ENCODE results near the gene BNIP5. TPM values are rescaled to one million over a fixed set of nuclear protein-coding genes. Genes with fewer than 3 reads are reported as not detected.

Gene BNIP5
- total RNA-seq, 1 experiment from 2014 or later = not detected

DNA sequence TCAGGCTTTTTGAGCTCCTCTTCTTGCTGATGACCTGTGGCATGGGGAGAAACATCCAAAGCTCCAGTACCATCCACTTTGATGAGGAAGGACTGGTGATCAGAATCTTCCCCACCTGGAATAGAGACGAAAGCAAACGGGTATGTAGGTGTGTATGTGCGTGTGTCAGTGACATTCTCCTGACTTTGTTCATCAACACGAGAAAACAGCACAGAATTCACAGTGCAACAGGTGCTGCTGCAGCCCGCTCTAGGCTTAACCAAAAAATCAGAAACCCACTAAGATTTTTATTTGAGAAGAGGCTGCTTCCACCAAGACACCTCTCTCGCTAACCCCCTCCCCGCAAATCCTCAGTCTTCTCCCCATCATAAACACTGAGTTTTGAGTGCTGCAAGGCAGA lies 8.1 kb downstream of the BNIP5 start (continued):
- no peak for TF ChIP-seq ELF4 (CRISPR knock-in tag; IDR thresholded peaks at IDR 0.05; ENCODE audit: low read depth)

DNA sequence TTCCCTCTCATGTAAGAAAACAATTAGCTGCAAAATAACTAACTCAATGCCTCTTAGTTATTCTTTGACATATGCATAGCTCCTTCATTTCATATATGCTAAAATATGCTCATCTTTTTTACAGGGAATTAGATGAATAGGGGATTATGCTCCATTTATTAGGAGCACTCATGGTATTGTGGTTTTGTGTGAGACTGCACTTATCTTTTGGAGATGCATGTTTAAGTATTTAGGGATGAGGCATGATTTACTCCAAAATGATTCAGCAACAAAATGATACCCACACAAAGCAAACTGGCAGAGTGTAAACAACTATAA lies 8.8 kb downstream of the BNIP5 start:
- CTCF ChIA-PET = interaction anchor here (0.7 to 4.9 kb wide), 4 partner anchors 13 to 37 kb away, joined by 3 to 47 read pairs (median 34); no protein-coding TSS in a partner anchor
- no peak for DNase-seq (ENCODE audit: low spot score)

More for the DNA sequence above, 8.8 kb downstream of the BNIP5 start:
- POLR2A ChIA-PET = no interaction called here
- no peaks in the 10 kb centered on the region for H3K9me3 Mint-ChIP-seq
- H3K27ac Mint-ChIP-seq = no peak overlapping the region
- no peak overlapping the region for H3K4me3 Mint-ChIP-seq
- ATAC-seq = no peak
- H3K4me1 Mint-ChIP-seq = peaks cover 21% of the 10 kb centered on the region
- H3K27me3 Mint-ChIP-seq (ENCODE audit: low read depth) = no peaks in the 10 kb centered on the region; the same call in 1 of the 2 replicates
- H3K36me3 Mint-ChIP-seq = no peaks in the 10 kb centered on the region
- no peak for TF ChIP-seq ZSCAN18 (CRISPR knock-in tag; IDR thresholded peaks at IDR 0.05)
- TF ChIP-seq, protein P1, sequence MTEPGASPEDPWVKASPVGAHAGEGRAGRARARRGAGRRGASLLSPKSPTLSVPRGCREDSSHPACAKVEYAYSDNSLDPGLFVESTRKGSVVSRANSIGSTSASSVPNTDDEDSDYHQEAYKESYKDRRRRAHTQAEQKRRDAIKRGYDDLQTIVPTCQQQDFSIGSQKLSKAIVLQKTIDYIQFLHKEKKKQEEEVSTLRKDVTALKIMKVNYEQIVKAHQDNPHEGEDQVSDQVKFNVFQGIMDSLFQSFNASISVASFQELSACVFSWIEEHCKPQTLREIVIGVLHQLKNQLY (CRISPR knock-in tag; IDR thresholded peaks at IDR 0.05) = no peak
- TF ChIP-seq SP1 (CRISPR knock-in tag; conservative IDR thresholded peaks at IDR 0.05) = no peak
- no peak for TF ChIP-seq NFYB (CRISPR knock-in tag; conservative IDR thresholded peaks at IDR 0.05; ENCODE audit: low read depth)
- no peak for TF ChIP-seq CDX4 (CRISPR knock-in tag; IDR thresholded peaks at IDR 0.05; ENCODE audit: borderline replicate concordance)
- TF ChIP-seq, protein P2, sequence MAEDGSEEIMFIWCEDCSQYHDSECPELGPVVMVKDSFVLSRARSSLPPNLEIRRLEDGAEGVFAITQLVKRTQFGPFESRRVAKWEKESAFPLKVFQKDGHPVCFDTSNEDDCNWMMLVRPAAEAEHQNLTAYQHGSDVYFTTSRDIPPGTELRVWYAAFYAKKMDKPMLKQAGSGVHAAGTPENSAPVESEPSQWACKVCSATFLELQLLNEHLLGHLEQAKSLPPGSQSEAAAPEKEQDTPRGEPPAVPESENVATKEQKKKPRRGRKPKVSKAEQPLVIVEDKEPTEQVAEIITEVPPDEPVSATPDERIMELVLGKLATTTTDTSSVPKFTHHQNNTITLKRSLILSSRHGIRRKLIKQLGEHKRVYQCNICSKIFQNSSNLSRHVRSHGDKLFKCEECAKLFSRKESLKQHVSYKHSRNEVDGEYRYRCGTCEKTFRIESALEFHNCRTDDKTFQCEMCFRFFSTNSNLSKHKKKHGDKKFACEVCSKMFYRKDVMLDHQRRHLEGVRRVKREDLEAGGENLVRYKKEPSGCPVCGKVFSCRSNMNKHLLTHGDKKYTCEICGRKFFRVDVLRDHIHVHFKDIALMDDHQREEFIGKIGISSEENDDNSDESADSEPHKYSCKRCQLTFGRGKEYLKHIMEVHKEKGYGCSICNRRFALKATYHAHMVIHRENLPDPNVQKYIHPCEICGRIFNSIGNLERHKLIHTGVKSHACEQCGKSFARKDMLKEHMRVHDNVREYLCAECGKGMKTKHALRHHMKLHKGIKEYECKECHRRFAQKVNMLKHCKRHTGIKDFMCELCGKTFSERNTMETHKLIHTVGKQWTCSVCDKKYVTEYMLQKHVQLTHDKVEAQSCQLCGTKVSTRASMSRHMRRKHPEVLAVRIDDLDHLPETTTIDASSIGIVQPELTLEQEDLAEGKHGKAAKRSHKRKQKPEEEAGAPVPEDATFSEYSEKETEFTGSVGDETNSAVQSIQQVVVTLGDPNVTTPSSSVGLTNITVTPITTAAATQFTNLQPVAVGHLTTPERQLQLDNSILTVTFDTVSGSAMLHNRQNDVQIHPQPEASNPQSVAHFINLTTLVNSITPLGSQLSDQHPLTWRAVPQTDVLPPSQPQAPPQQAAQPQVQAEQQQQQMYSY (CRISPR knock-in tag; IDR thresholded peaks at IDR 0.05) = no peak
- TF ChIP-seq, protein P3, sequence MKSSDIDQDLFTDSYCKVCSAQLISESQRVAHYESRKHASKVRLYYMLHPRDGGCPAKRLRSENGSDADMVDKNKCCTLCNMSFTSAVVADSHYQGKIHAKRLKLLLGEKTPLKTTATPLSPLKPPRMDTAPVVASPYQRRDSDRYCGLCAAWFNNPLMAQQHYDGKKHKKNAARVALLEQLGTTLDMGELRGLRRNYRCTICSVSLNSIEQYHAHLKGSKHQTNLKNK (CRISPR knock-in tag; IDR thresholded peaks at IDR 0.05) = no peak
- TF ChIP-seq SOX15 (CRISPR knock-in tag; IDR thresholded peaks at IDR 0.05) = no peak
- TF ChIP-seq TEAD4 (CRISPR knock-in tag; IDR thresholded peaks at IDR 0.05) = no peak
- TF ChIP-seq ZNF425 (CRISPR knock-in tag; conservative IDR thresholded peaks at IDR 0.05) = no peak
- TF ChIP-seq ZNF121 (CRISPR knock-in tag; IDR thresholded peaks at IDR 0.05) = no peak
- no peak for TF ChIP-seq GABPB1 (CRISPR knock-in tag; IDR thresholded peaks at IDR 0.05)
- no peak for TF ChIP-seq HMGXB4 (CRISPR knock-in tag; IDR thresholded peaks at IDR 0.05)
- no peak for TF ChIP-seq NFATC4 (CRISPR knock-in tag; IDR thresholded peaks at IDR 0.05)
- TF ChIP-seq IRF1 (CRISPR knock-in tag; IDR thresholded peaks at IDR 0.05) = no peak
- no peak for TF ChIP-seq E2F5 (CRISPR knock-in tag; IDR thresholded peaks at IDR 0.05)
- no peak for TF ChIP-seq FOXK1 (CRISPR knock-in tag; IDR thresholded peaks at IDR 0.05)
- TF ChIP-seq CBFB (CRISPR knock-in tag; IDR thresholded peaks at IDR 0.05; ENCODE audit: low read depth) = no peak
